MM.1S (cell line): ENCODE measurements around the gene CMTM4.

ENCODE experiments used
- CTCF ChIP-seq: fragments of 300-600 bp; sonication (generic); IDR thresholded peaks from 2 replicates; pipeline ENCODE4 v1.5.1; 2016; ENCODE audit warnings: antibody characterized with exemption, low read length, mixed read lengths
- EZH2 ChIP-seq: fragments of 300-600 bp; sonication (generic); optimal IDR thresholded peaks from 2 replicates; pipeline ENCODE3; 2017; ENCODE audit warnings: low read depth, mild to moderate bottlenecking, antibody characterized with exemption, low read length, mixed read lengths
- EZH2phosphoT487 ChIP-seq: fragments of 300-600 bp; sonication (generic); IDR thresholded peaks from 2 replicates; pipeline ENCODE4 v1.6.1; 2018; ENCODE audit warnings: antibody characterized with exemption, low read length

GRCh38 chr16:66658860-66659190 lies 37.7 kb downstream of the CMTM4 start:
- TF ChIP-seq CTCF (no peak), EZH2 (no peak), EZH2phosphoT487 (no peak)
